HG02642 (cell line): ENCODE data around the gene DGCR6L.
"Not testable (repeated sequence)": the region's sequence is repeated elsewhere in the genome, so short reads cannot be mapped to it uniquely, and the experiment has no call there.

Experiments used
- ATAC-seq: cut with Tn5 transposase; IDR thresholded peaks from one replicate; pipeline ENCODE4 v1.9.1; 2021; ENCODE audit warnings: mild to moderate bottlenecking; ENCODE audit not compliant: unreplicated experiment, poor library complexity

Gene DGCR6L

DNA sequence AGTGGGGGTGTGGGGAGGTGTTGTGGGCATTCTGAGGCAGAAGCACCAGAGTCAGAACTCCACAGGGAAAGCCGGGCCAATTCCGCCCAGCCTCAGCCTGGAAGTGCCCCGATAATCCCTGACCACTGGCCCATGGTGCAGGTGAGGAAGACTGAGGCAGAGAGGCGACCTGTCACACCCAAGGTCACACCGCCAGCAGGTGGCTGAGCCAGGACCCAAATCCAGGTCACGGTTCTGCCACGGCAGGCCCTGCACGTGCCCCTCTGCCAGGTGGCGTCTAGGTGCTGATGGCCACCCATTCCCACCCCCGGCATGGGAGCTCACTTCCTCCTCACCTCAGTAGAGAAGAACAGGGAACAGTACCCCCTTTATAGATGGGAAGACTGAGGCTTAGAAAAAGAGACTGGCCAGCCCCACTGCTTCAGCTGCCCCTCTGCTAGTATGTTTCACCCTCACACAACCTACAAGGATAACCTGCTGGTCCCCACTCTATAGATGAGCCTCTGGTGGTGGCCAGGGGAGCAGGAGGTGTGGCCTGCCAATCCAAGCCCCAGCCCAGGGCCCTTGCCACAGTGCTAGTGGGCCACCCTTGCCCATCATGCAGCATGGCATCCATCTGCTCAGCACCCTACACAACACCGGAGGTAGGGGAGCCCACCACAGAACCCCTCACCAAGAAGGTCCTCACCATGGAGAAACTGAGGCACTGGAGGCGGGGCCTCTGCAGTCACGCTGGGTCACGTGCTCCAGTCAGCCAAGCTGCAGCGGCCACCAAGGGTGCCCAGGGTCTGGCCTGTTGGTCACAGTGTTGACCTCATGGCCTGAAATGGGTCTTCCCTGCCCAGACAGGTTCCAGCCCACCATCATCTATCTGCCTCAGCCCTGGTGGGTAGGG is 53.8 kb downstream of the DGCR6L start:
- not testable (repeated sequence) for ATAC-seq

DNA sequence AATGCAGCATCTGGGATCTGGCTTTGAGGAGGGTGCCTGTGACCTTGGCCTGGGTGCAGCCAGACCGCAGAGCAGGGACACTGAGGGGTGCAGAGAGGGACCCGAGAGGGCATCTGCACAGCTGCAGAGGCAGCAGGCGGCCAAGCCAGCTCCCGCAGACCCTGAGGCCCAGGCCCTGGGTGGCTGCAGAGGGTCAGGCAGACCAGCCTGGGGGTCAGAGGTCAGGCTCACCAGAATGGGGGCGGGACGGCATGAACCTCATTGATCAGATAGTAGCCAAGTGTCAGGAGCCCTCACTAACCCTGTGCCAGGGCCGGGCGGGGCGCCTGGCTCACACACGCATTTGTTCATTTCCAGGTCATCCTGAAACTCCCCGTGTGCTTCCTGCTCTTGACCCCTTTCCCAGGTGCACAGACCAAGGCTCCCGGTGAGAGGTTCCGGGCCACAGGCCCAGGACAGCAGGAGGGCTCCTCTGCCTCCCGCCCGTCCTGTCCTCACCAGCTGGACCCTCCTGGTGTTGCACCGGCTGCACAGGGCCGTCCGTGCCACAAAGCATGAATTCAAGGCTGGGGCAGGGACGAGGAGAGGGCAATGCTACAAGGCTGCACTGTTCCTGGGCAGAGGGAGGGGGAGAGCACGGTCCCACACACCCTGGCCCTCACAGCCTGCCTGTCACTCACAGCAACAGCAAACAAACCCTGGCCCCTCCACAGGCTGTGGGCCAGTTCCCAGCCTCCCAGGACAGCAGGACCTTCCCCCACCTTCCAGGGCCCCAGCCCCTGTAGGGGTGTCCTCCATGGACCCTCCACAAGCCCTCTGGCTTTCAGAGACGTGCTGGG is 55.0 kb downstream of the DGCR6L start:
- ATAC-seq = no peak
